Activated naive CD8-positive, alpha-beta T cell (primary cell): ENCODE data around the gene UBAC1.
"Not testable (repeated sequence)": the region's sequence is repeated elsewhere in the genome, so short reads cannot be mapped to it uniquely, and the experiment has no call there.

ENCODE experiments used
- H3K27ac Mint-ChIP-seq: one replicate; pipeline ENCODE4 v1.8.0; 2021; ENCODE audit warnings: mixed read lengths
- H3K27me3 Mint-ChIP-seq: one replicate; pipeline ENCODE4 v1.8.0; 2021; ENCODE audit warnings: mixed read lengths
- H3K36me3 Mint-ChIP-seq: one replicate; pipeline ENCODE4 v1.8.0; 2021; ENCODE audit warnings: mixed read lengths
- H3K4me1 Mint-ChIP-seq: one replicate; pipeline ENCODE4 v1.8.0; 2021; ENCODE audit warnings: low read depth, mixed read lengths
- H3K4me3 Mint-ChIP-seq: one replicate; pipeline ENCODE4 v1.8.0; 2021; ENCODE audit warnings: mild to moderate bottlenecking, mixed read lengths
- H3K9me3 Mint-ChIP-seq: one replicate; pipeline ENCODE4 v1.8.0; 2021; ENCODE audit warnings: low read depth, mixed read lengths

The UBAC1 gene

DNA sequence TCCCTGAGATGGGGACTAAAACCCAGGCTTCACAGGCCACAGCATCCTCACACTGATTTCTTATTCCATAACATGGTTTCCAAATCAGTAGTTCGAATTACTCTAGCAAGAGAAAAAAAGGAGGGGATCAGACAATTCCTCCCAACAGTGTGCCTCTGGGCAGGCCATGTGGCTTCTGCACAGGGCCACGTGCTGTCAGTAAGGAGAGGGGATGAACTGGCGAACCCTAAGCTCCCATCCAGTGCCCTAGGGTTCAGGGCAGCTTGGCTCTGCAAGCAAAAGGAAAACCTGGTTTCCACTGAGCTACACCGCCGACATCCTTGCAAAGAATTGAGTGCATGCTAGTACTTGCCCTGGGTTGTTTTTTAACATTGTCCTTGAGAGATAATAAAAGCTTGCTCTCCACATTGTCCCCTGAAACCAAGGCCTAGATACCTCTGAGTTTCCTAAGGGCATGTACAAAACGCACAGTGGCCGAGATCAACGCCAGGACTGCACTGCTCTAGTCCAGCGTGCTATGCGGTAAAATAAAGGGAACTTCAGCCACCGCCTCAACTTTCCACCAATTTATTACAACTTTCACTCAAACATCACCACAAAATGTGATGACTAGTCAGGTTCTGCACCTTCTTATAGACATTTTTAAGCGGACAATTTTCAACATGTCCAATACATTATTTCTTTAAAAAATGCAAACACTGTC, 58.4 kb downstream of the UBAC1 start:
- Mint-ChIP-seq H3K9me3 (peaks cover 3% of the 10 kb centered on the region), H3K27me3 (no peaks in the 10 kb centered on the region), H3K36me3 (peaks cover 12% of the 10 kb centered on the region), H3K4me3 (no peak overlapping the region), H3K4me1 (peaks cover 60% of the 10 kb centered on the region), H3K27ac (no peak overlapping the region)

DNA sequence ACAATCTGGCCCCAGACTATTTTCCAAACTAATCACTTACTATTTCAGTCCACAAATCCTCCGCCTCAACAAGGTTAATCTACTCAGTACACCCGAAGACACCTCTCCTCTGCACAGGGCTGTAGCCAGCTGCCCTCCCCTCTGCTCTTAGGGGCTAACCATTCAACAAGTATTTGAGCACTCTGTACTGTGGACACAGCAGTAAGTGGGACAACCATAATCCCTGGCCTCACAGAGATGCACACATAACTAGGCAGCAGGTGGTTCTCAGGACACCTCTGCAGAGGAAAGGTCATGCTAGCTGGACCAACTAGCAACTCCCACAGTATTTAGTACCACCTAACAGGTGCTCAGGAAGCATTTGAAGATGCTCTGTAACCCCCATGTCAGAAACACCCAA, 59.3 kb downstream of the UBAC1 start:
- no peaks in the 10 kb centered on the region for H3K27me3 Mint-ChIP-seq
- H3K36me3 Mint-ChIP-seq = peaks cover 12% of the 10 kb centered on the region
- H3K9me3 Mint-ChIP-seq = peaks cover 3% of the 10 kb centered on the region
- H3K4me1 Mint-ChIP-seq = peaks cover 67% of the 10 kb centered on the region
- H3K4me3 Mint-ChIP-seq = no peak overlapping the region
- no peak overlapping the region for H3K27ac Mint-ChIP-seq

DNA sequence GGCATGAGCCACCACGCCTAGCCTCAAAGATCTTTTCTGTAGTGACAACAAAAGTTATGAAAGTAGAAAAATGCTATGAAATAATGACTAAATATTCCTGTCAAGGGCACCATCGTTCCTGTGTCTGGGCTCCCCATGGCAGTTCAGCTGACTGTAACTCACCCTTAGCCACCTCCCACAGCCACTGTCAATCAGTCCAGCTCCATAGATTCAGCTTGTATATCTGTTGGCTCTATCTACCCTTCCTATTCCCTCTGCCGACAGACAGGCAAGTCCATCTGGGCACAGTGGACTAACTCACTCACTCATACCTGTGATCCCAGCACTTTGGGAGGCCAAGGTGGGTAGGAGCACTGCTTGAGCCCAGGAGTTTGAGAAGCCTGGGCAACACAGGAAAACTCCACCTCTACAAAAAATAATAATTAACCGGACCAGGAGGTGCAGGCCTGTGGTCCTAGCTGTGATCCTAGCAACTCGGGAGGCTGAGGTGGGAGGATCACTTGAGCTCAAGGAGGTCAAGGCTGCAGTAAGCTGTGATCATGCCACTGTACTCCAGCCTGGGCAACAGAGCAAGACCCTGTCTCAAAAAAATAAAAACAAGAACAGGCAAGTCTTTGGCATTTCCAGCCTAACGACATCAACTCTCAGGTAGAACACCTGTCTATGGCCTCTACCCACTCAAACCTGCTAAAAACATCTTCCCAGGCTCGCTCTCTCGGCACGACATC, 60.0 kb downstream of the UBAC1 start:
- peaks cover 12% of the 10 kb centered on the region for H3K36me3 Mint-ChIP-seq
- no peak overlapping the region for H3K27ac Mint-ChIP-seq
- H3K4me1 Mint-ChIP-seq = peaks cover 72% of the 10 kb centered on the region
- no peak overlapping the region for H3K4me3 Mint-ChIP-seq
- peaks cover 3% of the 10 kb centered on the region for H3K9me3 Mint-ChIP-seq
- H3K27me3 Mint-ChIP-seq = no peaks in the 10 kb centered on the region

DNA sequence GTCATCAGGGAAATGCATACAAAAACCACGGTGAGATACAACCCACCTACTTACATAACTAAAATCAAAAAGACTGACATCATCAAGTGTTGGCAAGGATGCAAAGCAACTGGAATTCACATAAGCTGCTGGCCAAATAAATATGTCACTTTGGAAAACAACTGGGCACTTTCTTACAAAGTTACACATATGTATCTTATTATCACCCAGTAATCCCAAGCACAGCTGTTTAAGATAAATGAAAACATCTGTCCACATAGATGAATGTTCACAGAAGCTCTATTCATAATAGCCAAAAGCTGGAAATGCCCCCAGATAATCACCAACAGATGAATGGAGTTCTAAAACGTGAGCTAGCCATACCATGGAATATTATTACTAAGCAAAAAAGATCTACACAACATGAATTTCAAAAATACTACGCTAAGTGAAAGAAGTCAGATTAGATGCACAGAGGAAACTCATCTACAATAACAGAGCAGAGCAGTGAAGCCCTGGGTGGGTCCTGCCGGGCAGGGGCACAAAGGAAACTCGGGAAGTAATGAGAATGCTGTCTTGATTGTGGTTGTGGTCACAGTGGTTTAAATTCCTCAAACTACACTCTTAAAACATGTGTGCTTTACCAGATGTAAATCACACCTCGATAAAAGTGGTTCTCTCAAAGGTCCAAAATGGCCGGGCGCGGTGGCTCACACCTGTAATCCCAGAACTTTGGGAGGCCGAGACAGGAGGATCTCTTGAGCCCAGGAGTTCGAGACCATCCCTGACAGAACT, 62.4 kb downstream of the UBAC1 start:
- Mint-ChIP-seq H3K27ac (peak overlapping the region; percentile 72), H3K27me3 (no peaks in the 10 kb centered on the region), H3K4me3 (peak overlapping the region; percentile 22), H3K36me3 (peaks cover 17% of the 10 kb centered on the region), H3K4me1 (peaks cover 69% of the 10 kb centered on the region), H3K9me3 (peaks cover 3% of the 10 kb centered on the region)

DNA sequence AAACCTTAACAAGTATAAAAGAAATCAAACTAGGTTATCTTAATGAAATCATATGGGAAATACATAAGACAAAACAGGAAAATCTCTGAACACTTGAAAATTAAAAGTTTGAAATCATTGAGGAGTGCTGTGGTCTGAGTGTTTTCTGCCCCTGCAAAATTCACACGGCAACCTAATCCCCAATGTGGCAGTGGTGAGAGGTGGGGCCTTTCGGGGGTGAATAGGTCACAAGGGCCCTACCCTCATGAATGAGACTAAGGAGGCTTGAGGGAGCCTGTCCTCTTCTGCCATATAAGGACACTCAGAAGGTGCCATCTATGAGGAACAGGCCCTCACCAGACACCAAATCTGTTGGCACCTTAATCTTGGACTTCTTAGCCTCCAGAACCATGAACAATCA, 64.5 kb downstream of the UBAC1 start:
- no peak overlapping the region for H3K27ac Mint-ChIP-seq

DNA sequence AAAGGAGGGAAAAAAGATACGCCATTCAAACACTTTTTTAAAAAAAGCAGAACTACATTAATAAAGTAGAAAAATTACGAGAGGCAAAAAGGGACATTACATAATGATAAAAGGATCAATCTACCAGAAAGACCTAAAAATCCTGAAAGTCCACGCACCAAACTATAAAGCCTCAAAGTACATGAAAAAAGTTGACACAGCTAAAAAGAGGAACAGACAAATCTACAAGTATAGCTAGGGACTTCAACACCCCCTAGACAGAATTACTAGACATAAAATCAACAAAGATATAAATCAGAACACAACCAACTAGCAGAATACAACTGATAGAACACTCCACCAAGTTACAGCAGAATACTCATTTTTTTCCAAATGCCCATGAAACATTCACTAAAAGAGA, 65.0 kb downstream of the UBAC1 start:
- Mint-ChIP-seq H3K4me3 (no peak overlapping the region), H3K27ac (no peak overlapping the region), H3K4me1 (peaks cover 69% of the 10 kb centered on the region), H3K36me3 (peaks cover 10% of the 10 kb centered on the region), H3K27me3 (no peaks in the 10 kb centered on the region), H3K9me3 (peaks cover 3% of the 10 kb centered on the region)

More for the DNA sequence above, 64.5 kb downstream of the UBAC1 start:
- Mint-ChIP-seq H3K4me3 (no peak overlapping the region), H3K9me3 (peaks cover 3% of the 10 kb centered on the region), H3K27me3 (no peaks in the 10 kb centered on the region), H3K4me1 (peaks cover 72% of the 10 kb centered on the region), H3K36me3 (peaks cover 11% of the 10 kb centered on the region)

DNA sequence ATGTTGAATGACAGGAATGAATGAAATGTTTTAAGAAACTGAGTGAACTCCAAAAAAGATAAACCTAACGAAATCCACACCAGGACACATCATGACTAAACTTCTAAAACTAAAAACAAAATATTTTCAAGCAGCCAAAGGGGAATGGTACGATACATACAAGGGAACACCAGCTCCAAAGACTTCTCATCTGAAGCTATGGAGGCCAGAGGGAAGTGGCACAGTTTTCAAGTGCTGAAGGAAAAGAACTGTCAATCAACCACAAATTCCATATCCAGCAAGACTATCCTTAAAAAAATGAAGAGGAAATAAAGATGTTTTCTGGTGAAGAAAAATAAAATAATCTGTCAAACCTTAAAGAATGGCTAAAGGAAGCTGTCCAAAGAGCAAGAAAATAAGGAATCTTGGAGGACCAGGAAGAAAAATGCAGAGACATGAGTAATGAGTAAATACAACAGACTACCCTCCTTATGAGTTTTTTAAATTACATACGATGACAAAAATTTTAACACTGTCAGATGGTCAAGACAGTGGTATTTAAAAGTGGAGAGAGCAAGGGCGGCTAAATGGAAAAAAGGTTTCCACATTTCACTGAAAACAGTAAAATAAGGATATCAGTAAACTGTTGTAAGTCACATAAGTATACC, 65.8 kb downstream of the UBAC1 start:
- H3K36me3 Mint-ChIP-seq = peaks cover 10% of the 10 kb centered on the region
- H3K4me3 Mint-ChIP-seq = no peak overlapping the region
- no peaks in the 10 kb centered on the region for H3K27me3 Mint-ChIP-seq
- H3K27ac Mint-ChIP-seq = no peak overlapping the region
- H3K4me1 Mint-ChIP-seq = peaks cover 65% of the 10 kb centered on the region
- peaks cover 3% of the 10 kb centered on the region for H3K9me3 Mint-ChIP-seq

DNA sequence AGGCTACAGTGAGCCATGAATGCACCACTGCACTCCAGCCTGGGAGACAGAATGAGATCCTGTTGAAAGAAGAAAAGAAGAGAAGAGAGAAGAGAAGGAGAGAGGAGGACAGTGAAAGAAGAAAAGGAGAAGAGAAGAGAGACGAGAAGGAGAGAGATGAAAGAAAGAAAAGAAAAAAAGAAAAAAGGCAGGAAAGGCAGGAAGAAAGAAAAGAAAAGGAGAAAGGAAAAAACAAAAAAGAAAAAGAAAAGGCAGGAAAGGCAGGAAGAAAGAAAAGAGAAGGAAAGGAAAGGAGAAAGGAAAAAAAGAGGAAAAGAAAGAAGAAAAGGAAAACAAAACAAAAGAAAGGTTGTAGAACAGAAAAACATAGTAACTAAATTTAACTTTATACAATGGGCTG, 68.1 kb downstream of the UBAC1 start:
- peaks cover 7% of the 10 kb centered on the region for H3K36me3 Mint-ChIP-seq
- no peak overlapping the region for H3K4me3 Mint-ChIP-seq
- H3K27me3 Mint-ChIP-seq = no peaks in the 10 kb centered on the region
- H3K27ac Mint-ChIP-seq = peak overlapping the region; percentile 42
- H3K9me3 Mint-ChIP-seq = no peaks in the 10 kb centered on the region
- peaks cover 56% of the 10 kb centered on the region for H3K4me1 Mint-ChIP-seq

DNA sequence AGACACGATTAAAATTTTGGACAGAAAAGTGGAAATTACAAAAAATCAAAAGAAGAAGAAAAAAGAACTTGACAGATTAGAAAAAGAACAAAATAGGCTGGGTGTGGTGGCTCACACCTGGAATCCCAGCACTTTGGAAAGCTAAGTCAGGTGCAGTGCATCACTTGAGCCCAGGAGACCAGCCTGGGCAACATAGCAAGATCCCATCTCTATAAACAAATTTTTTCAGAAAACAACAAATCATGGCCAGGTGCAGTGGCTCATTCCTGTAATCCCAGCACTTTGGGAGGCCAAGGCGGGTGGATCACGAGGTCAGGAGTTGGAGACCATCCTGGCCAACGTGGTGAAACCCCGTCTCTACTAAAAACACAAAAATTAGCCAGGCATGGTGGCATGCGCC, 68.8 kb downstream of the UBAC1 start:
- H3K4me1 Mint-ChIP-seq = peaks cover 56% of the 10 kb centered on the region
- peak overlapping the region; percentile 14 for H3K27ac Mint-ChIP-seq
- H3K9me3 Mint-ChIP-seq, H3K27me3 Mint-ChIP-seq, H3K36me3 Mint-ChIP-seq, H3K4me3 Mint-ChIP-seq: not testable (repeated sequence)

DNA sequence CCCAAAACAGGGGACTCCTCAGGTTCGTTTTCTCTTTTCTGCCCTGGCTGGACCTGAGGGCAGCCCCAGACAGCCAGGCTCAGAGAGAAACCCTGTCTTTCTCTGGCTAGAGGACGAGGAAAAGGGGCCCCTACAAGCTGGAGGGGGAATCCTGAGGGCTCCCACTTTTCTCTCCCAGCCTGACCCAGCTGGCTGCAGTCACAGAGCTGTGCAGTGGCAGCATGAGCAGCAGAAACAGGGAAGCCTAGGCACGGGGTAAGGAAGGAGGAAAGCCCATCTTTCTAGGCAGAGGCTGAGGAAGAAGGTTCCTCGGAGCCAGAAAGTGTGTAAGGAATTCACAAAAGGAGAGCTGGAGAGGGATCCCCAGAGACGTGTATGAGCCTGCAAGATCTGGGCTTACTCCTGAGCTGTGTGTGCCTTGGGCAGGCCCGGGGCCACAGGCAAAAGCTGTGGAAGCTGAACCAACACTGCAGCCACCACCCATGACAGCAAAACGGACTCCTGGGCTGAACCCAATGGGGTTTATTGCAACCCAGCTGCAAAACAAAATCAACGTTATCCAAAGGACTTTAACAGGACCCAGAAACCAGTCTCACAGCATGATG, 70.0 kb downstream of the UBAC1 start:
- H3K4me1 Mint-ChIP-seq = peaks cover 58% of the 10 kb centered on the region
- H3K36me3 Mint-ChIP-seq = peaks cover 7% of the 10 kb centered on the region
- H3K9me3 Mint-ChIP-seq = no peaks in the 10 kb centered on the region
- H3K27ac Mint-ChIP-seq = no peak overlapping the region
- H3K27me3 Mint-ChIP-seq = no peaks in the 10 kb centered on the region
- H3K4me3 Mint-ChIP-seq = no peak overlapping the region

DNA sequence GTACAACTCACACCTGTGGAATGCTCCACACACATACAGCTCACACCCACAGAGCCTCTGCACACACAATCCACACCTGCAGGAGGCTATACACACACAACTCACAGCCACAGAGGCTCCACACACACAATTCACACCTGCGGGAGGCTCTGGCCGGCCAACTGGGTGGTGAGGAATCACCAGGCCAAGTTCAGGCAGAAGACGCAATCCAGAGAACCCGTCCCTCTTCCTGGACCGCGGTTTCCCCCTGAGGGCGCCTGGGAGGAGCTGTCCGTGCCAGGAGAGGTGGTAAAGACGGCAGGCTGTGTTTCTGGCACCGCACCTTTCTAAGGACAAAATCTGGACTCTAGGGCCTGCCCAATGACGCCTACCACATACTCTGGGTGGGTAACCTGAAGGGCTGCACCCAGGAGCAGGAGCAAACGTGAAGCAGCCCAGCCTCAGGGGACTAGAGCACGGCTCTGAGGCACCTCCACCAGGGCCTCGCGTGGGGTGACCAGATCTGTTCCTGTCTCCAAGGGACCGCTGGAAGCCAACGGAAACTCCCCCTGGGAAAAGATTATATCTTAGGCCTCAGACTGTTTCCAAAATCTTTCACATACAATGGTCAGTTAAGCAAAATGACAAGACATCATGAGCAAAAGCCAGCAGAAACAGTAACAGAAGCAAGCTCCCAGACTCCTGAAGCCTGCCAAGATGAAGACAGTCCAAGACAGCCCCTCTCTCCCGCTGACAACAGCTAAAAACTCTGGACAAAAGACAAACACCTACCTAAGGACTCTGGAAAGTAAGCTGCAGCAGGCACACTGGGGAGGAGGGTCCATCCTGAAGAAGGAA, 70.8 kb downstream of the UBAC1 start:
- H3K9me3 Mint-ChIP-seq = no peaks in the 10 kb centered on the region
- H3K27me3 Mint-ChIP-seq = no peaks in the 10 kb centered on the region
- peaks cover 57% of the 10 kb centered on the region for H3K4me1 Mint-ChIP-seq
- H3K27ac Mint-ChIP-seq = peak overlapping the region; percentile 41
- H3K4me3 Mint-ChIP-seq = no peak overlapping the region
- H3K36me3 Mint-ChIP-seq = peaks cover 7% of the 10 kb centered on the region

DNA sequence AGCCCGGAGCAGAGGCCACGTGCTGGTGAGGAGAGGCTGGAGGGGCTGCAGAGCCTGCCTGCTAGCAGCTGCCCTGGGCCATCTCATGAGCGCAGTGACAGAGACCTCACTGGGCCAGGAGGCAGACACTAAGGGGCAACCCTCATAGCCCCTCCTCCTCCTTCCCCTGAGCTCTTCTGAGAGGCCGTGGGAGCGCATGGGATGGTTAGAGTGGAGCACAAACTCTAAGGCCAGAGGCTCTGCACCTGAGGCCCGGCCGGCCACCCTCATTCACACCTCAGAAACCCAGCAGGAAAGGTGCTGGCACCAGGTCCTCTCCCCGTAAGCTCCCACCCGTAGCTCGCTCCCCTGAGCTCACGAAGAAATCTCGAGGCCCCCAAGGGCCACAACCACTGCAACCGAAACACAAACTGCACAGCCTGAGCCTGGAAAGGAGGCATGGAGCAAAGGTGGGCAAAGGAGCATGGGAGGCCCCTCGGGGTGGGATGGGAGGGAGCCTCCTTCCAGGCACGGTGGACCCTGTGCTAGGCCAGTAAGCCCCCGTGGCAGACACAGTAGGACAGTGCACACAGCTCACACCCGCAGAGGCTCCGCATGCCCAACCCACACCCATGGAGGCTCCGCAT, 71.5 kb downstream of the UBAC1 start:
- Mint-ChIP-seq H3K4me3 (no peak overlapping the region), H3K27me3 (no peaks in the 10 kb centered on the region), H3K4me1 (peaks cover 58% of the 10 kb centered on the region)

DNA sequence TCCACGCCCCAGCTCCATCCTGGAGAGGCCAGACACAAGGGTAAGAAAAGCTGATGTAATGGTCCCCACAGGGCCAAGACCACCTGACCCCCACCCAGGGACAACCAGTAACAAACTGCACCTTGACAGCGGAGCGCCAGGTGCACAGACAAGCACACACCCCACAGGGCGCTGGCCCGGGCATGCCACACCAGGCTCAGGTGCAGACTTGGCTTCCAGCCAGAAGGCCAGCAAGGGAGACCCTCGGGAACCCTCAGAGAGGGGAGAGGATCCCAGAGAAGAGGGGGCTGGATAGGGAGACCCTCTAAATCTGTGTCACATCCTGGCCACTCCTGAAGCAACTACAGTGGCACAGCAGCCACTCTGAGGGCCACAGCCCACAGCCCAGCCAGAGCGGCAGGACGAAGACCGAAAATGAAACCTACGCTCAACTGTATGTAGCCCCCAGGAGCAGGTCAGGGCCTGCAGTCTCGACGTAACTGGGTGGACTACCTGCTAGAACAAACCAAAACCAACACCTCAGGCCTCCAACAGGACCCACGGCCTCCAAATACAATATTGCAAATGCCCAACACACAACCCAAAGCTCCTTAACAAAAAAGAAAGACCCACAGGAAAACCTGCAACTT, 72.3 kb downstream of the UBAC1 start:
- no peak overlapping the region for H3K4me3 Mint-ChIP-seq
- peak overlapping the region; percentile 46 for H3K27ac Mint-ChIP-seq
- H3K27me3 Mint-ChIP-seq = no peaks in the 10 kb centered on the region
- peaks cover 63% of the 10 kb centered on the region for H3K4me1 Mint-ChIP-seq
- peaks cover 2% of the 10 kb centered on the region for H3K36me3 Mint-ChIP-seq
- no peaks in the 10 kb centered on the region for H3K9me3 Mint-ChIP-seq

More for the DNA sequence above, 71.5 kb downstream of the UBAC1 start:
- Mint-ChIP-seq H3K9me3 (no peaks in the 10 kb centered on the region), H3K36me3 (peaks cover 2% of the 10 kb centered on the region), H3K27ac (no peak overlapping the region)
